Liver (tissue), 3 donors: Measurements from ENCODE around the gene MRLN.

Experiments
- ATF3 ChIP-seq: IDR thresholded peaks from 2 replicates; pipeline ENCODE4 v1.6.1; 2016; ENCODE audit warnings: antibody characterized with exemption
- CTCF ChIP-seq: fragments of 150-350 bp; IDR thresholded peaks from 2 replicates; pipeline ENCODE4 v1.5.1; 2017; ENCODE audit warnings: improper control_type of control experiment, low read depth, low read length; ENCODE audit not compliant: missing input control
- HNF4G ChIP-seq: IDR thresholded peaks from 2 replicates; pipeline ENCODE4 v1.6.1; 2016; ENCODE audit warnings: antibody characterized with exemption
- JUND ChIP-seq, 2 donors: IDR thresholded peaks; 2 replicates each; pipeline ENCODE4 v1.6.1; 2016; ENCODE audit warnings: antibody characterized with exemption in 2 of 2
- MAX ChIP-seq: IDR thresholded peaks from 2 replicates; pipeline ENCODE4 v1.6.1; 2016; ENCODE audit warnings: antibody characterized with exemption
- NR2F2 ChIP-seq: IDR thresholded peaks from 2 replicates; pipeline ENCODE4 v1.6.1; 2016; ENCODE audit warnings: antibody characterized with exemption
- RAD21 ChIP-seq, 2 donors: IDR thresholded peaks; 2 replicates each; pipeline ENCODE4 v1.6.1; 2016; ENCODE audit warnings: antibody characterized with exemption in 2 of 2, mild to moderate bottlenecking in 2 of 2
- REST ChIP-seq: IDR thresholded peaks from 2 replicates; pipeline ENCODE4 v1.6.1; 2016; ENCODE audit warnings: antibody characterized with exemption, mild to moderate bottlenecking
- TAF1 ChIP-seq: conservative IDR thresholded peaks from 2 replicates; pipeline ENCODE4 v1.6.1; 2016; ENCODE audit warnings: antibody characterized with exemption, mild to moderate bottlenecking
- donor health status: healthy.
- donor health status: healthy.

GRCh38 chr10:59773088-59773487, 19.8 kb upstream of the MRLN start:
- TF ChIP-seq CTCF (no peak), HNF4G (no peak), TAF1 (no peak), REST (no peak), JUND (IDR thresholded peaks at IDR 0.05) (no peak), MAX (no peak), RAD21 (IDR thresholded peaks at IDR 0.05) (no peak), ATF3 (no peak), NR2F2 (no peak)
